ENCODE results near the gene SEMA3F.

SEMA3F gene

DNA sequence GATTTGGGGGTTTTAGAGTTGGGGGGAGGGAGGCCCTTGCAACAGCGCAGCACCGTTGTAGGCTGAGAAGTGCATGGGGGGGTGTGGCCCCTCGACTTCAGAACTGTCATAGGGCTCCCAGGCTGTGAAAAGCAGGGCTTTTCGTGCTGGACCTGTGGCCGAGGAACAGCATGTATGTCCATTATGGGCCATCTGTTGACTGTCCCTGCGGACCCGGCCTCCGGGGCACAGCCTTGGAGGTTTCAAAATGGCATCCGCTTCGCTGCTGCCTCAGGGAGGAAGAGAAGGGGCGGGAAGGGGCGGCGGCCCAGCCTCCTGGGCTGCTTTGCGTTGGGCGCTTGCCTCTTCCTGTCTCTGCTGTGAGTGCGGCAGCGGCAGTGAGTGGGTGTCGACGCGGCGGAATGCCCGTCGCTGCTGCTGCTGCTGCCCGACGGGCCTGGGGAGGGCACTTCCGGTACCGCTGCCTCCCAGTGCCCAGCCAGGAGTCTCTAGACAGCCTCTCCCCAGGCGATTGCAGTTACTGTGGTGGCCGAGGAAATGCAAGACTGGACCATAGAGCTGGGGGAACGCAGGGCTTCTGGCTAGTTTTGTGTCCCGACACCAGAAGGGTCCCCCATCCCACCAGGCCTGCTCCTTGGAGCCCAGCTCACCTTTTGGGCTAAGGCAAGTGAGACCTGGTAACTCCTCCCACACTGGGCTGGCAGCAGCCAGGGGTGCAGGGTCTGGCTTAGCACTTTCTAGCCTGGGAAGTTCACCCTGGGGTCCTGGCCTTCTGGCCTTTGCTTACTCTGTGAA, 82.8 kb downstream of the SEMA3F start:
- TF ChIP-seq, protein P1, sequence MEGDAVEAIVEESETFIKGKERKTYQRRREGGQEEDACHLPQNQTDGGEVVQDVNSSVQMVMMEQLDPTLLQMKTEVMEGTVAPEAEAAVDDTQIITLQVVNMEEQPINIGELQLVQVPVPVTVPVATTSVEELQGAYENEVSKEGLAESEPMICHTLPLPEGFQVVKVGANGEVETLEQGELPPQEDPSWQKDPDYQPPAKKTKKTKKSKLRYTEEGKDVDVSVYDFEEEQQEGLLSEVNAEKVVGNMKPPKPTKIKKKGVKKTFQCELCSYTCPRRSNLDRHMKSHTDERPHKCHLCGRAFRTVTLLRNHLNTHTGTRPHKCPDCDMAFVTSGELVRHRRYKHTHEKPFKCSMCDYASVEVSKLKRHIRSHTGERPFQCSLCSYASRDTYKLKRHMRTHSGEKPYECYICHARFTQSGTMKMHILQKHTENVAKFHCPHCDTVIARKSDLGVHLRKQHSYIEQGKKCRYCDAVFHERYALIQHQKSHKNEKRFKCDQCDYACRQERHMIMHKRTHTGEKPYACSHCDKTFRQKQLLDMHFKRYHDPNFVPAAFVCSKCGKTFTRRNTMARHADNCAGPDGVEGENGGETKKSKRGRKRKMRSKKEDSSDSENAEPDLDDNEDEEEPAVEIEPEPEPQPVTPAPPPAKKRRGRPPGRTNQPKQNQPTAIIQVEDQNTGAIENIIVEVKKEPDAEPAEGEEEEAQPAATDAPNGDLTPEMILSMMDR (IDR thresholded peaks at IDR 0.05; ENCODE audit: low read depth, low read length): no peak

DNA sequence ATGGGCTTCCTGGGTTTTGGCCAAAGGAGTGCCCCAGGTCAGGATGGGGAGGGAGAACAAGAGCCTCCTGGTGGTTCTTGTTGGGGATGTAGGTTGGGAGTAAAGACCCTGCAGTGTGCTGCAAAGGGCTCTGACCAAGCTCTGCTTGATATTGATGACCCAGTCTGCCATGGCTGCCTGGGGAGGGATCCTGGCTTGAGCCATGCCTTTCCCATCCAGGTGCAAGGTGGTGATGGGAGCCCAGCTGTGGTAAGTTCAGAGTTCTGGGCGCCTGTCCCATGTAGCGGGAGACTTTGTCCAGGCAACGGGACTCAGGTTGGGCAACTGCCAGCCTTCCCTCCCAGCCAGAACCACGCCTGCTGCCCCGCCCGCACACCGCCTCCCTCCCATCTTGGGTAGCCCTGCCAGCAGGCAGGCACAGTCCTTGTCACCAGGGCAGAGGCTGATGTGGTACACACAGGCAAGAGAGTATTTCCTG, 83.5 kb downstream of the SEMA3F start:
- H3K4me3 ChIP-seq (ENCODE audit: low read depth, low read length): peak overlapping the region; percentile 98
- TF ChIP-seq, protein P1 (IDR thresholded peaks at IDR 0.05; ENCODE audit: low read depth, low read length): no peak

More for the DNA sequence above, 82.8 kb downstream of the SEMA3F start:
- H3K4me3 ChIP-seq (ENCODE audit: low read depth, low read length): peak overlapping the region; percentile 98
